ENCODE measurements around the gene GPC1. TPM values are rescaled to one million over a fixed set of nuclear protein-coding genes. Genes with fewer than 3 reads are reported as not detected.

Gene GPC1
- total and polyA plus RNA-seq, 2 experiments from 2014 or later, result 9.0 to 46.2 TPM

GRCh38 chr2:240438810-240439697, 3.6 kb downstream of the GPC1 start:
- Histone ChIP-seq H3K27me3 (ENCODE audit: insufficient read depth) (peaks cover 19% of the 10 kb centered on the region), H3K4me1 (ENCODE audit: insufficient read depth) (peaks cover 8% of the 10 kb centered on the region; the same call in 1 of the 2 replicates), H3K27ac (ENCODE audit: low read depth) (no peak overlapping the region), H3K9me2 (ENCODE audit: insufficient read depth) (no peaks in the 10 kb centered on the region), H3K79me2 (replicated peaks; ENCODE audit: insufficient read depth) (peaks cover 11% of the 10 kb centered on the region; the same call in 1 of the 2 replicates), H3K4me3 (no peak overlapping the region), H3K36me3 (ENCODE audit: insufficient read depth) (no peaks in the 10 kb centered on the region), H4K20me1 (replicated peaks; ENCODE audit: insufficient read depth) (peaks cover 7% of the 10 kb centered on the region), H3K4me2 (no peak overlapping the region), H2AFZ (no peak overlapping the region), H3F3A (replicated peaks; ENCODE audit: low read depth) (0 out of 2 replicates have a peak, but pooled peaks cover 2% of the 10 kb centered on the region)
- TF ChIP-seq ZNF114 (CRISPR knock-in tag; IDR thresholded peaks at IDR 0.05) (no peak), JUNB (IDR thresholded peaks at IDR 0.05; ENCODE audit: unreplicated experiment) (no peak), CREB1 (CRISPR knock-in tag; IDR thresholded peaks at IDR 0.05; ENCODE audit: low read depth) (no peak), ETS1 (IDR thresholded peaks at IDR 0.05) (no peak), EZH2 (IDR thresholded peaks at IDR 0.05; ENCODE audit: low read depth, unreplicated experiment) (no peak), POLR2AphosphoS5 (IDR thresholded peaks at IDR 0.05; ENCODE audit: low read depth) (no peak), REST (IDR thresholded peaks at IDR 0.05; ENCODE audit: unreplicated experiment) (no peak), ZNF462 (CRISPR knock-in tag; IDR thresholded peaks at IDR 0.05) (no peak), STAT1 (IDR thresholded peaks at IDR 0.05; ENCODE audit: unreplicated experiment) (no peak), CTCF (conservative IDR thresholded peaks at IDR 0.05; ENCODE audit: low read depth in 2 of 2) (no peak), ZNF331 (CRISPR knock-in tag; IDR thresholded peaks at IDR 0.05; ENCODE audit: low read depth) (no peak), EZH2phosphoT487 (IDR thresholded peaks at IDR 0.05; ENCODE audit: unreplicated experiment) (no peak), NANOG (IDR thresholded peaks at IDR 0.05; ENCODE audit: borderline replicate concordance) (no peak)
- H3K27me3 Mint-ChIP-seq (ENCODE audit: insufficient read depth, low read depth, poor library complexity), result peaks cover 24% of the 10 kb centered on the region
- no peak overlapping the region for H3K27ac Mint-ChIP-seq
- no peak for DNase-seq (ENCODE audit: low spot score)
- ATAC-seq, result no peak
- peaks cover 3% of the 10 kb centered on the region; the same call in 1 of the 3 replicates for H3K4me1 Mint-ChIP-seq
- H3K36me3 Mint-ChIP-seq (ENCODE audit: low read depth), result no peaks in the 10 kb centered on the region
- H3K4me3 Mint-ChIP-seq, result no peak overlapping the region
- H3K9me3 Mint-ChIP-seq, result no peaks in the 10 kb centered on the region
